Measurements from ENCODE around the gene CETP. TPM values are rescaled to one million over a fixed set of nuclear protein-coding genes. Genes with fewer than 3 reads are reported as not detected.

Gene CETP
- total and polyA plus RNA-seq, 2 of the 8 experiments (the other 6 are each of a cell fraction or from before 2014, with no cell fraction given), result not detected

GRCh38 chr16:57031156-57031555 is 69.4 kb downstream of the CETP start (continued):
- TF ChIP-seq CHD7 (IDR thresholded peaks at IDR 0.05; ENCODE audit: insufficient replicate concordance, low read length), result no peak
- no peak for TF ChIP-seq USF2 (IDR thresholded peaks at IDR 0.05; ENCODE audit: low read length)
- no peak for TF ChIP-seq POU5F1 (IDR thresholded peaks at IDR 0.05; ENCODE audit: low read depth, low read length)
- TF ChIP-seq TBP (IDR thresholded peaks at IDR 0.05; ENCODE audit: low read depth, low read length), result no peak
- no peak for TF ChIP-seq EZH2 (IDR thresholded peaks at IDR 0.05; ENCODE audit: low read depth, low read length, severe bottlenecking)
- no peak for TF ChIP-seq BCL11A (IDR thresholded peaks at IDR 0.05; ENCODE audit: low read depth in 2 of 2, low read length in 2 of 2)
- no peak for TF ChIP-seq ATF3 (IDR thresholded peaks at IDR 0.05; ENCODE audit: insufficient read depth, low read depth, low read length)
- TF ChIP-seq SP1 (IDR thresholded peaks at IDR 0.05; ENCODE audit: low read depth, low read length), result no peak
- TF ChIP-seq CHD1 (IDR thresholded peaks at IDR 0.05; ENCODE audit: low read depth, low read length), result no peak
